Nephron progenitor cell (in vitro differentiated cells): ENCODE data around the gene DFFA.

Experiments used
- DNase-seq: peaks from one replicate; pipeline ENCODE4 v3.0.0; 2021
- H3K27ac Mint-ChIP-seq: 2 replicates; pipeline ENCODE4 v1.8.0; 2021; ENCODE audit warnings: mild to moderate bottlenecking, moderate library complexity, mixed read lengths
- H3K27me3 Mint-ChIP-seq: 2 replicates; pipeline ENCODE4 v1.8.0; 2021; ENCODE audit warnings: mild to moderate bottlenecking, low read depth, mixed read lengths; ENCODE audit not compliant: poor library complexity
- H3K36me3 Mint-ChIP-seq: 2 replicates; pipeline ENCODE4 v1.8.0; 2021; ENCODE audit warnings: low read depth, mixed read lengths
- H3K4me1 Mint-ChIP-seq: 2 replicates; pipeline ENCODE4 v1.8.0; 2021; ENCODE audit warnings: mixed read lengths
- H3K4me3 Mint-ChIP-seq: 2 replicates; pipeline ENCODE4 v1.8.0; 2021; ENCODE audit warnings: mild to moderate bottlenecking, moderate library complexity, mixed read lengths
- H3K9me3 Mint-ChIP-seq: 2 replicates; pipeline ENCODE4 v1.8.0; 2021; ENCODE audit warnings: mild to moderate bottlenecking, moderate library complexity, mixed read lengths
- CTCF ChIP-seq: fragments of 200-600 bp; sonication (generic); IDR thresholded peaks from 2 replicates; pipeline ENCODE4 v1.5.0; 2021; ENCODE audit warnings: antibody characterized with exemption

Gene DFFA

GRCh38 chr1:10513199-10513598 is 40.9 kb upstream of the DFFA start:
- H3K27ac Mint-ChIP-seq, result no peak overlapping the region
- H3K4me1 Mint-ChIP-seq, result peaks cover 93% of the 10 kb centered on the region
- H3K9me3 Mint-ChIP-seq, result no peaks in the 10 kb centered on the region

GRCh38 chr1:10511494-10511885 is 39.2 kb upstream of the DFFA start:
- H3K27ac Mint-ChIP-seq, result no peak overlapping the region
- no peak for TF ChIP-seq CTCF
- H3K27me3 Mint-ChIP-seq, result peaks cover 10% of the 10 kb centered on the region
- DNase-seq, result no peak
- no peaks in the 10 kb centered on the region for H3K9me3 Mint-ChIP-seq
- H3K4me1 Mint-ChIP-seq, result peaks cover 88% of the 10 kb centered on the region
- H3K36me3 Mint-ChIP-seq, result no peaks in the 10 kb centered on the region
- H3K4me3 Mint-ChIP-seq, result no peak overlapping the region

More at GRCh38 chr1:10513199-10513598, 40.9 kb upstream of the DFFA start:
- Mint-ChIP-seq H3K4me3 (no peak overlapping the region), H3K36me3 (no peaks in the 10 kb centered on the region), H3K27me3 (peaks cover 15% of the 10 kb centered on the region)
- DNase-seq, result no peak
- TF ChIP-seq CTCF, result no peak

- Mint-ChIP-seq H3K36me3 (no peaks in the 10 kb centered on the region), H3K27ac (no peak overlapping the region), H3K4me1 (peaks cover 83% of the 10 kb centered on the region), H3K27me3 (peaks cover 10% of the 10 kb centered on the region), H3K9me3 (no peaks in the 10 kb centered on the region), H3K4me3 (no peak overlapping the region)
- no peak for TF ChIP-seq CTCF
- no peak for DNase-seq
Observed at GRCh38 chr1:10510520-10511493, 38.5 kb upstream of the DFFA start.

- Mint-ChIP-seq H3K4me3 (no peak overlapping the region), H3K36me3 (no peaks in the 10 kb centered on the region), H3K27ac (no peak overlapping the region), H3K4me1 (peaks cover 81% of the 10 kb centered on the region), H3K9me3 (no peaks in the 10 kb centered on the region), H3K27me3 (peaks cover 10% of the 10 kb centered on the region)
- no peak for TF ChIP-seq CTCF
- DNase-seq, result no peak
Observed at GRCh38 chr1:10509809-10510509, 37.6 kb upstream of the DFFA start.

DNA sequence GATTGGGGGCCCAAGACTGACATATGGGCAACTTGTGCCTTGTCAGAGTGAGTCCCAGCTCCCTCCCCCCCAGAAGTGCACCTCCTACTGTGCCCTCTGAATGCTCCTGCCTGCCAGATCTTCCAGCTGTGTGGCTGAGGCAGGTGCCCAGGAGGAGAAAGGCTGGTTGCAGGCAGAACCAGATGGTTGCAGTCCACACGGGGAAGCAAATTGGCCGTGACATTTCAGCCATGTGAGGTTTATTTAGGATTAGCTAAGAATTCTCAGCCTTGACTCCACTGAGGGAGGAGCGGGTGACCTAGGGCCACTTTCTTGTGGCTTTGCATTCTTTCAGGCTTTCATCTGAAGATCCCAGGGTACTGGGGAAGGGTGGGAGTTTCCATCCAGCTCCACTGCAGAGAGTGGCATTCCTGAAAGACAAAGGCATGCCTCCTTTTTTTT is 36.2 kb upstream of the DFFA start:
- Mint-ChIP-seq H3K4me3 (no peak overlapping the region), H3K4me1 (peaks cover 81% of the 10 kb centered on the region), H3K27me3 (peaks cover 10% of the 10 kb centered on the region), H3K27ac (peak overlapping the region; percentile 49), H3K9me3 (no peaks in the 10 kb centered on the region), H3K36me3 (no peaks in the 10 kb centered on the region)
- TF ChIP-seq CTCF, result no peak
- DNase-seq, result no peak
